HG02623 (cell line): ENCODE results near the gene P3H3.
"Not testable (repeated sequence)": the region's sequence is repeated elsewhere in the genome, so short reads cannot be mapped to it uniquely, and the experiment has no call there.

ENCODE experiments used
- ATAC-seq: cut with Tn5 transposase; IDR thresholded peaks from one replicate; pipeline ENCODE4 v1.9.1; 2021; ENCODE audit warnings: moderate library complexity; ENCODE audit not compliant: unreplicated experiment

The P3H3 gene

DNA sequence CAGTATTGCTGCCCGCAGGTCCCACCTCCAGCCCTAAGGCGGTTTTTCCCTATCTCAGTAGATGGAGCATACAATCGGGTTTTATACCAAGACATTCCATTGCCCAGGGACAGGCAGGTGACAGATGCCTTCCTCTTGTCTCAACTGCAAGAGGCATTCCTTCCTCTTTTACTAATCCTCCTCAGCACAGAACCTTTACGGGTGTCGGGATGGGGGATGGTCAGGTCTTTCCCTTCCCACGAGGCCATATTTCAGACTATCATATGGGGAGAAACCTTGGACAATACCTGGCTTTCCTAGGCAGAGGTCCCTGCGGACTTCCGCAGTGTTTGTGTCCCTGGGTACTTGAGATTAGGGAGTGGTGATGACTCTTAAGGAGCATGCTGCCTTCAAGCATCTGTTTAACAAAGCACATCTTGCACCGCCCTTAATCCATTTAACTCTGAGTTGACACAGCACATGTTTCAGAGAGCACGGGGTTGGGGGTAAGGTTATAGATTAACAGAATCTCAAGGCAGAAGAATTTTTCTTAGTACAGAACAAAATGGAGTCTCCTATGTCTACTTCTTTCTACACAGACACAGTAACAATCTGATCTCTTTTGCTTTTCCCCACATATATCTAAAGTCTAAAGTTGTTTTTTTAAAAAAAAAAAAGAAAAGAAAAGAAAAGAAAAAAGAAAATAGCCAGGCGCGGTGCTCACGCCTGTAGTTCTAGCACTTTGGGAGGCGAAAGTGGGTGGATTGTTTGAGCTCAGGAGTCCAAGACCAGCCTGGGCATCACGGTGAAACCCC lies 58.2 kb downstream of the P3H3 start:
- not testable (repeated sequence) for ATAC-seq

DNA sequence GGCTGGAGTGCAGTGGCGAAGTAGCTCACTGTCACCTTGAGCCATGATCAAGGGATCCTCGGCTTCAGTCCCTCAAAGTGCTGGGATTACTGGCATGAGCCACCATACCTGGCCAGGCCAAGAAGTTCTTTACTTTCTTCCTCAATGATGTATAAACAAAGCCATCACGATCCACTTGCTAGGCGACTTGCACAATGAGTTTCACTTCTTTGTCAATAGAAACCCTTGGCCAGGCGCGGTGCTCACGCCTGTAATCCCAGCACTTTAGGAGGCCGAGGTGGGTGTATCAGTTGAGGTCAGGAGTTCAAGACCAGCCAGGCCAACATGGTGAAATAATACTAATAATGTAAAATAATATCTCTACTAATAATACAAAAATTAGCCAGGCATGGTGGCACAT lies 59.3 kb downstream of the P3H3 start:
- no peak for ATAC-seq

DNA sequence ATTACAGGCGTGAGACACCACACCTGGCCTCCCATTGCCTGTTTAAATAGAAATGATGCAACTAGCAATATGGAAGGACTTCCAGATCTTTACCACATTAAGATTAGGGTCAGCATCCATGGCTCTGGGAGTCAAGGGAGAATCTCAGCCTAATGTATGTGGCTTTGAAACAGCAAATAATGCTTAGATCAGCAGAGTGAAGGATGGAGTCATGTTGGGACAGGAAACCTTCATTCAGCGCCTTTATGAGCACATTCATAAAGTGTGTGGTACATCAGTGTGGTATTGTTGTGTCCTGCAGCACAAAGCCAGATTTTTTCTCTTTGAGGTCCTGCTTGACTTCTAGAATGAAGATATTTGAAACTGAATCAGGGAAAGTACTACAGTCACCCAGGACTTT lies 60.2 kb downstream of the P3H3 start:
- ATAC-seq, result no peak

DNA sequence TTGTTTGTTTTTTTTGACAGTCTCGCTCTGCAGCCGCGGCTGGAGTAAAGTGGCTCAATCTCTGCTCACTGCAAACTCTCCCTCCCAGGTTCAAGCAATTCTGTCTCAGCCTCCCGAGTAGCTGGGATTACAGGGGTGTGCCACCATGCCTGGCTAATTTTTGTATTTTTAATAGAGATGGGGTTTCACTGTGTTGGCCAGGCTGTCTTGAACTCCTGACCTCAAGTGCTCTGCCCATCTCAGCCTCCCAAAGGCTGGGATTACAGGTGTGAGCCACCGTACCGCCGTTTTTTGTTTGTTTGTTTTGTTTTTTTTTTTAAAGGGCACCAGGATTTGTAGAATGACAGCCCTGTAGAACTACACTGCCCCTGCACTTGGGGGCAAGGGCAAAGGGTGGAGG lies 60.6 kb downstream of the P3H3 start:
- ATAC-seq, result not testable (repeated sequence)
